Uterus (tissue), 2 donors: ENCODE results near the gene SBF2.

Source experiments
- POLR2A ChIP-seq, 2 donors: fragments of 450-650 bp; IDR thresholded peaks; one replicate each; pipeline ENCODE4 v1.6.1; 2016; ENCODE audit warnings: antibody characterized with exemption in 2 of 2, mild to moderate bottlenecking in 1 of 2, moderate library complexity in 1 of 2
- TF ChIP-seq, protein P1 (sequence below), 4 experiments: fragments of 200-600 bp in 2 of 4; fragments of 450-650 bp in 2 of 4; sonication (generic) in 2 of 4; IDR thresholded peaks; one replicate each; pipeline ENCODE4 v1.5.1; 2016 to 2019; ENCODE audit warnings: antibody characterized with exemption in 4 of 4, mild to moderate bottlenecking in 2 of 4, moderate library complexity in 1 of 4

DNA sequence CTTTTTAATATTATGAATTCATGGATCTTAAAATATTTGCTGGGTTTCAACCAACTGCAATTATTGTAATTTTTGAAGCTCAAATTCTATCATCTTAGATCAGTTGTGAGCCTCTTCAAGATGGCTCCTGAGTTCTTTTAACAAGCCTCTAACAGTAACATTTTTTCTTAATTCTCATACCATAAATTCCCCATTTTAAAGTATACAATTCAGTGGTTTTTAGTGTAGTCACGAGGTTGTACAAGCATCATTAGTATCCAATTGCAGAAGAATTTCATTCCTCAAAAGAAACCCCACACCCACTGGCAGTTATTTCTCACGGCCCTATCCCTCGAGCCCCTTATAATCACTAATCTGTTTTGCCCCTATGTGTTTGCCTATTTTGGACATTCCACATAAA lies 270.8 kb downstream of the SBF2 start:
- TF ChIP-seq, protein P1, sequence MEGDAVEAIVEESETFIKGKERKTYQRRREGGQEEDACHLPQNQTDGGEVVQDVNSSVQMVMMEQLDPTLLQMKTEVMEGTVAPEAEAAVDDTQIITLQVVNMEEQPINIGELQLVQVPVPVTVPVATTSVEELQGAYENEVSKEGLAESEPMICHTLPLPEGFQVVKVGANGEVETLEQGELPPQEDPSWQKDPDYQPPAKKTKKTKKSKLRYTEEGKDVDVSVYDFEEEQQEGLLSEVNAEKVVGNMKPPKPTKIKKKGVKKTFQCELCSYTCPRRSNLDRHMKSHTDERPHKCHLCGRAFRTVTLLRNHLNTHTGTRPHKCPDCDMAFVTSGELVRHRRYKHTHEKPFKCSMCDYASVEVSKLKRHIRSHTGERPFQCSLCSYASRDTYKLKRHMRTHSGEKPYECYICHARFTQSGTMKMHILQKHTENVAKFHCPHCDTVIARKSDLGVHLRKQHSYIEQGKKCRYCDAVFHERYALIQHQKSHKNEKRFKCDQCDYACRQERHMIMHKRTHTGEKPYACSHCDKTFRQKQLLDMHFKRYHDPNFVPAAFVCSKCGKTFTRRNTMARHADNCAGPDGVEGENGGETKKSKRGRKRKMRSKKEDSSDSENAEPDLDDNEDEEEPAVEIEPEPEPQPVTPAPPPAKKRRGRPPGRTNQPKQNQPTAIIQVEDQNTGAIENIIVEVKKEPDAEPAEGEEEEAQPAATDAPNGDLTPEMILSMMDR (IDR thresholded peaks at IDR 0.05), result no peak
- no peak for TF ChIP-seq POLR2A (IDR thresholded peaks at IDR 0.05)
